ENCODE data around the gene ABCD1. TPM values are rescaled to one million over a fixed set of nuclear protein-coding genes. Genes with fewer than 3 reads are reported as not detected.

Gene ABCD1
- polyA plus RNA-seq, 1 donor from 2014 or later: 3.6 TPM

GRCh38 chrX:153773218-153773611 lies 48.6 kb downstream of the ABCD1 start:
- Histone ChIP-seq H3K79me2 (replicated peaks; ENCODE audit: insufficient read depth, low read length) (no peaks in the 10 kb centered on the region), H3K27me3 (ENCODE audit: insufficient read depth, low read depth, low read length) (no peaks in the 10 kb centered on the region), H3F3A (ENCODE audit: insufficient read depth, low read length, poor library complexity, severe bottlenecking) (no peaks in the 10 kb centered on the region), H3K9me3 (ENCODE audit: low read length) (no peaks in the 10 kb centered on the region), H2AFZ (ENCODE audit: low read depth, low read length) (no peak overlapping the region), H3K4me3 (ENCODE audit: low read length) (no peak overlapping the region), H3K27ac (ENCODE audit: low read length) (no peak overlapping the region), H3K9me2 (ENCODE audit: insufficient read depth, low read length) (no peaks in the 10 kb centered on the region), H4K20me1 (ENCODE audit: insufficient read depth) (no peaks in the 10 kb centered on the region), H3K36me3 (ENCODE audit: insufficient read depth, low read length) (no peaks in the 10 kb centered on the region), H3K9ac (ENCODE audit: low read length) (no peak overlapping the region), H3K4me2 (ENCODE audit: low read length) (no peak overlapping the region)
- TF ChIP-seq MXI1 (conservative IDR thresholded peaks at IDR 0.05; ENCODE audit: poor library complexity, severe bottlenecking) (no peak), EP300 (conservative IDR thresholded peaks at IDR 0.05; ENCODE audit: poor library complexity, severe bottlenecking) (no peak), RAD21 (conservative IDR thresholded peaks at IDR 0.05) (no peak), SMC3 (conservative IDR thresholded peaks at IDR 0.05; ENCODE audit: poor library complexity) (no peak), EZH2 (IDR thresholded peaks at IDR 0.05; ENCODE audit: borderline replicate concordance, insufficient read depth, low read length, poor library complexity, severe bottlenecking) (no peak), TAF1 (IDR thresholded peaks at IDR 0.05; ENCODE audit: low read depth) (no peak)

GRCh38 chrX:153773741-153774575 lies 49.3 kb downstream of the ABCD1 start:
- Histone ChIP-seq H4K20me1 (ENCODE audit: insufficient read depth) (no peaks in the 10 kb centered on the region), H3K9me3 (ENCODE audit: low read length) (no peaks in the 10 kb centered on the region), H3K9me2 (ENCODE audit: insufficient read depth, low read length) (no peaks in the 10 kb centered on the region), H3K4me3 (ENCODE audit: low read length) (no peak overlapping the region), H2AFZ (ENCODE audit: low read depth, low read length) (no peak overlapping the region), H3K27ac (ENCODE audit: low read length) (no peak overlapping the region), H3K36me3 (ENCODE audit: insufficient read depth, low read length) (no peaks in the 10 kb centered on the region), H3F3A (ENCODE audit: insufficient read depth, low read length, poor library complexity, severe bottlenecking) (no peaks in the 10 kb centered on the region), H3K9ac (ENCODE audit: low read length) (no peak overlapping the region), H3K27me3 (ENCODE audit: insufficient read depth, low read depth, low read length) (no peaks in the 10 kb centered on the region), H3K4me2 (ENCODE audit: low read length) (no peak overlapping the region), H3K79me2 (replicated peaks; ENCODE audit: insufficient read depth, low read length) (no peaks in the 10 kb centered on the region)
- no peak for TF ChIP-seq CTCF (IDR thresholded peaks at IDR 0.05; ENCODE audit: poor library complexity, severe bottlenecking)
- no peak for TF ChIP-seq REST (IDR thresholded peaks at IDR 0.05; ENCODE audit: borderline replicate concordance)
- TF ChIP-seq EP300 (conservative IDR thresholded peaks at IDR 0.05; ENCODE audit: poor library complexity, severe bottlenecking): no peak
- TF ChIP-seq EZH2 (IDR thresholded peaks at IDR 0.05; ENCODE audit: borderline replicate concordance, insufficient read depth, low read length, poor library complexity, severe bottlenecking): no peak
- no peak for TF ChIP-seq SMC3 (conservative IDR thresholded peaks at IDR 0.05; ENCODE audit: poor library complexity)
- no peak for TF ChIP-seq MXI1 (conservative IDR thresholded peaks at IDR 0.05; ENCODE audit: poor library complexity, severe bottlenecking)
- TF ChIP-seq TAF1 (IDR thresholded peaks at IDR 0.05; ENCODE audit: low read depth): no peak
- TF ChIP-seq RAD21 (conservative IDR thresholded peaks at IDR 0.05): no peak
- no peak for TF ChIP-seq POLR2AphosphoS5 (IDR thresholded peaks at IDR 0.05)

Data from neural cell (in vitro differentiated cells).